ENCODE results near the gene FGGY. TPM values are rescaled to one million over a fixed set of nuclear protein-coding genes. Genes with fewer than 3 reads are reported as not detected.
"Not testable (repeated sequence)": the region's sequence is repeated elsewhere in the genome, so short reads cannot be mapped to it uniquely, and the experiment has no call there.

Gene FGGY
- total and polyA plus RNA-seq, 2 donors = 15.6 to 25.3 TPM

DNA sequence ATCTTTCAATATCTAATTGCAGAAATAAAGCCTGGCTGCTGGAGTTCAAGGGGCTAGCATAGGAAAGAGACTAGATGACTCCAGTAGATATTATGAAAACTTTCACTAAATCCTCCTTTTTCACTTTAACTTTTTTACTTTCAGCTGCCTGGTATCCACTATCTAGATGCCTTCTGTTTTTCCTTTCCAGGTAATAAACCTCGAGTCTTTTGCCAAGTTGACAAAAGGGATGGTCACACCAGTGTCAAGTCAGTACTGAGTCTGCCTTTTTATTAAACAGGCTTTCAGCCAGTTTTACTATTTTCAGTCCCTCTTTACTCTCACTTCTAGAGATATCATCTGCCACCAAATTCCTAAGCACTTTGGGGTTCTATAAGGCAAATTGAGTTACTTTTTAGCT is 195.6 kb downstream of the FGGY start:
- H3K9me3 ChIP-seq (ENCODE audit: control insufficient read depth in 2 of 2, insufficient read depth in 1 of 2, low read length in 1 of 2) = no peaks in the 10 kb centered on the region
- H3K27me3 ChIP-seq (ENCODE audit: control insufficient read depth in 2 of 2, insufficient read depth in 1 of 2, low read length in 1 of 2) = no peaks in the 10 kb centered on the region
- H3K4me1 ChIP-seq (ENCODE audit: control insufficient read depth in 2 of 2, insufficient read depth in 2 of 2, low read length in 2 of 2) = no peaks in the 10 kb centered on the region
- H3K36me3 ChIP-seq (ENCODE audit: control insufficient read depth in 2 of 2, insufficient read depth in 2 of 2, low read length in 1 of 2) = no peaks in the 10 kb centered on the region
- WGBS = 94% methylated on average over 1 of the region's 1 CpG
- no peak overlapping the region for H3K4me3 ChIP-seq (ENCODE audit: low read length in 2 of 2)
- no peak for DNase-seq (ENCODE audit: low read depth in 6 of 9, low spot score in 9 of 9)
- H3K27ac ChIP-seq (ENCODE audit: low read depth in 1 of 2, low read length in 1 of 2) = no peak overlapping the region

DNA sequence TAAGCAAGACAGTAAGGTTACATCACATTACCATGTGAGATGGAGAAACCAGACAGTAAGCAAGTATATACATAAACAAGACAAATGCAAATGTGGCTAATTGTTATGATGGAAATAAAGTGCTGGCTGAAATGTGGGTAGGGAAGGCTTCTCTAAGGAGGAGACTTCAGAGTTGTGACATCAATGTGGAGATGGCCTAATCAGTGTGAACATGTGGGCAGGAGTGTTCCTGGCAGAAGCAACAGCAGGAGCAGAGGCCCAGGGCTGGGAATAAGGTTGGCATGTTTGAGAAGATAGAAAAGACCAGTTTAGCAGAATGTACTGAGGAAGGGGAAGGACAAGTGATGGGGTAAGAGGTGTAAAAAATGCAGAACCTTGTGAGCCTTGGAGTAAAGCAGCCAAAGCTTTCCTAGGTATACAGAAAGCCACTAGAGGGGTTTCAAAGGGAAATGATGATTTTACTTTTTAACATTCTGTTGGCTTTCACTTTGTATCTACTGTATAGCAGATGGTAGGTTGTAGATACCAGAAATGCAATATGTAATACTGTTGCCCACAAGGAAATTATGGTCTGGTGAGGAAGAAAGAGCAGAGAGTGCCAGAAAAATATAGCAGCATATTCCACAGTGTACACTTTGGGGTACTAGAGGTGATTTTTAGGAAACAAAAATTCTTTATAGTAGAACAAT is 197.4 kb downstream of the FGGY start:
- Histone ChIP-seq H3K4me1 (ENCODE audit: control insufficient read depth in 2 of 2, insufficient read depth in 2 of 2, low read length in 2 of 2) (no peaks in the 10 kb centered on the region), H3K27me3 (ENCODE audit: control insufficient read depth in 2 of 2, insufficient read depth in 1 of 2, low read length in 1 of 2) (no peaks in the 10 kb centered on the region), H3K36me3 (ENCODE audit: control insufficient read depth in 2 of 2, insufficient read depth in 2 of 2, low read length in 1 of 2) (no peaks in the 10 kb centered on the region), H3K9me3 (ENCODE audit: control insufficient read depth in 2 of 2, insufficient read depth in 1 of 2, low read length in 1 of 2) (no peaks in the 10 kb centered on the region), H3K4me3 (ENCODE audit: low read length in 2 of 2) (no peak overlapping the region), H3K27ac (ENCODE audit: low read depth in 1 of 2, low read length in 1 of 2) (no peak overlapping the region)
- no peak for DNase-seq (ENCODE audit: low read depth in 6 of 9, low spot score in 9 of 9)

- not testable (repeated sequence) for H3K4me1 ChIP-seq (ENCODE audit: control insufficient read depth in 2 of 2, insufficient read depth in 2 of 2, low read length in 2 of 2); H3K36me3 ChIP-seq (ENCODE audit: control insufficient read depth in 2 of 2, insufficient read depth in 2 of 2, low read length in 1 of 2); H3K27ac ChIP-seq (ENCODE audit: low read depth in 1 of 2, low read length in 1 of 2); H3K27me3 ChIP-seq (ENCODE audit: control insufficient read depth in 2 of 2, insufficient read depth in 1 of 2, low read length in 1 of 2); DNase-seq (ENCODE audit: low read depth in 6 of 9, low spot score in 9 of 9); H3K9me3 ChIP-seq (ENCODE audit: control insufficient read depth in 2 of 2, insufficient read depth in 1 of 2, low read length in 1 of 2); H3K4me3 ChIP-seq (ENCODE audit: low read length in 2 of 2)
- 98% methylated on average over 2 of the region's 2 CpGs for WGBS
Measured at GRCh38 chr1:59496156-59496555, 199.3 kb downstream of the FGGY start.

GRCh38 chr1:59497616-59498015 is 200.7 kb downstream of the FGGY start:
- H3K4me1 ChIP-seq (ENCODE audit: control insufficient read depth in 2 of 2, insufficient read depth in 2 of 2, low read length in 2 of 2) = no peaks in the 10 kb centered on the region

GRCh38 chr1:59498640-59499039 is 201.7 kb downstream of the FGGY start:
- Histone ChIP-seq H3K27ac (ENCODE audit: low read depth in 1 of 2, low read length in 1 of 2) (no peak overlapping the region), H3K4me3 (ENCODE audit: low read length in 2 of 2) (no peak overlapping the region), H3K9me3 (ENCODE audit: control insufficient read depth in 2 of 2, insufficient read depth in 1 of 2, low read length in 1 of 2) (no peaks in the 10 kb centered on the region), H3K36me3 (ENCODE audit: control insufficient read depth in 2 of 2, insufficient read depth in 2 of 2, low read length in 1 of 2) (no peaks in the 10 kb centered on the region), H3K4me1 (ENCODE audit: control insufficient read depth in 2 of 2, insufficient read depth in 2 of 2, low read length in 2 of 2) (no peaks in the 10 kb centered on the region), H3K27me3 (ENCODE audit: control insufficient read depth in 2 of 2, insufficient read depth in 1 of 2, low read length in 1 of 2) (no peaks in the 10 kb centered on the region)
- DNase-seq (ENCODE audit: low read depth in 6 of 9, low spot score in 9 of 9) = no peak
- 90% methylated on average over 4 of the region's 4 CpGs for WGBS

More at GRCh38 chr1:59497616-59498015, 200.7 kb downstream of the FGGY start:
- no peaks in the 10 kb centered on the region for H3K27me3 ChIP-seq (ENCODE audit: control insufficient read depth in 2 of 2, insufficient read depth in 1 of 2, low read length in 1 of 2)
- no peak overlapping the region for H3K27ac ChIP-seq (ENCODE audit: low read depth in 1 of 2, low read length in 1 of 2)
- H3K9me3 ChIP-seq (ENCODE audit: control insufficient read depth in 2 of 2, insufficient read depth in 1 of 2, low read length in 1 of 2) = no peaks in the 10 kb centered on the region
- no peak overlapping the region for H3K4me3 ChIP-seq (ENCODE audit: low read length in 2 of 2)
- no peaks in the 10 kb centered on the region for H3K36me3 ChIP-seq (ENCODE audit: control insufficient read depth in 2 of 2, insufficient read depth in 2 of 2, low read length in 1 of 2)
- DNase-seq (ENCODE audit: low read depth in 6 of 9, low spot score in 9 of 9) = no peak
- WGBS = 88% methylated on average over 7 of the region's 7 CpGs

GRCh38 chr1:59499273-59499942 is 202.5 kb downstream of the FGGY start:
- DNase-seq (ENCODE audit: low read depth in 6 of 9, low spot score in 9 of 9) = no peak
- WGBS = 94% methylated on average over 5 of the region's 5 CpGs
- Histone ChIP-seq H3K27me3 (ENCODE audit: control insufficient read depth in 2 of 2, insufficient read depth in 1 of 2, low read length in 1 of 2) (no peaks in the 10 kb centered on the region), H3K4me1 (ENCODE audit: control insufficient read depth in 2 of 2, insufficient read depth in 2 of 2, low read length in 2 of 2) (no peaks in the 10 kb centered on the region), H3K9me3 (ENCODE audit: control insufficient read depth in 2 of 2, insufficient read depth in 1 of 2, low read length in 1 of 2) (no peaks in the 10 kb centered on the region), H3K4me3 (ENCODE audit: low read length in 2 of 2) (no peak overlapping the region), H3K27ac (ENCODE audit: low read depth in 1 of 2, low read length in 1 of 2) (no peak overlapping the region), H3K36me3 (ENCODE audit: control insufficient read depth in 2 of 2, insufficient read depth in 2 of 2, low read length in 1 of 2) (no peaks in the 10 kb centered on the region)

GRCh38 chr1:59499943-59500569 is 203.2 kb downstream of the FGGY start:
- Histone ChIP-seq H3K9me3 (ENCODE audit: control insufficient read depth in 2 of 2, insufficient read depth in 1 of 2, low read length in 1 of 2) (no peaks in the 10 kb centered on the region), H3K36me3 (ENCODE audit: control insufficient read depth in 2 of 2, insufficient read depth in 2 of 2, low read length in 1 of 2) (no peaks in the 10 kb centered on the region), H3K27ac (ENCODE audit: low read depth in 1 of 2, low read length in 1 of 2) (no peak overlapping the region), H3K4me3 (ENCODE audit: low read length in 2 of 2) (no peak overlapping the region), H3K4me1 (ENCODE audit: control insufficient read depth in 2 of 2, insufficient read depth in 2 of 2, low read length in 2 of 2) (no peaks in the 10 kb centered on the region), H3K27me3 (ENCODE audit: control insufficient read depth in 2 of 2, insufficient read depth in 1 of 2, low read length in 1 of 2) (no peaks in the 10 kb centered on the region)
- DNase-seq (ENCODE audit: low read depth in 6 of 9, low spot score in 9 of 9) = no peak
- 96% methylated on average over 4 of the region's 4 CpGs for WGBS

- no peak for DNase-seq (ENCODE audit: low read depth in 6 of 9, low spot score in 9 of 9)
- Histone ChIP-seq H3K27me3 (ENCODE audit: control insufficient read depth in 2 of 2, insufficient read depth in 1 of 2, low read length in 1 of 2) (no peaks in the 10 kb centered on the region), H3K27ac (ENCODE audit: low read depth in 1 of 2, low read length in 1 of 2) (no peak overlapping the region), H3K4me1 (ENCODE audit: control insufficient read depth in 2 of 2, insufficient read depth in 2 of 2, low read length in 2 of 2) (no peaks in the 10 kb centered on the region), H3K9me3 (ENCODE audit: control insufficient read depth in 2 of 2, insufficient read depth in 1 of 2, low read length in 1 of 2) (no peaks in the 10 kb centered on the region), H3K4me3 (ENCODE audit: low read length in 2 of 2) (no peak overlapping the region), H3K36me3 (ENCODE audit: control insufficient read depth in 2 of 2, insufficient read depth in 2 of 2, low read length in 1 of 2) (no peaks in the 10 kb centered on the region)
- 93% methylated on average over 4 of the region's 4 CpGs for WGBS
Measured at GRCh38 chr1:59500950-59501742, 204.3 kb downstream of the FGGY start.
